ENCODE measurements around the gene SEMA3F.

The SEMA3F gene

GRCh38 chr3:50169858-50170257 is 14.7 kb downstream of the SEMA3F start:
- DNase-seq (ENCODE audit: low read depth in 2 of 2, low spot score in 1 of 2): no peak

GRCh38 chr3:50170689-50171088 is 15.6 kb downstream of the SEMA3F start:
- no peak for DNase-seq (ENCODE audit: low read depth in 2 of 2, low spot score in 1 of 2)

GRCh38 chr3:50171540-50172301 is 16.6 kb downstream of the SEMA3F start:
- no peak for DNase-seq (ENCODE audit: low read depth in 2 of 2, low spot score in 1 of 2)

- DNase-seq (ENCODE audit: low read depth in 2 of 2, low spot score in 1 of 2): no peak
Measured at GRCh38 chr3:50172626-50173220, 17.6 kb downstream of the SEMA3F start.

GRCh38 chr3:50173685-50174516 is 18.8 kb downstream of the SEMA3F start:
- no peak for DNase-seq (ENCODE audit: low read depth in 2 of 2, low spot score in 1 of 2)

- DNase-seq (ENCODE audit: low read depth in 2 of 2, low spot score in 1 of 2): no peak
Measured at GRCh38 chr3:50174517-50174895, 19.4 kb downstream of the SEMA3F start.

- DNase-seq (ENCODE audit: low read depth in 2 of 2, low spot score in 1 of 2): no peak
Measured at GRCh38 chr3:50174947-50175524, 19.9 kb downstream of the SEMA3F start.

- no peak for DNase-seq (ENCODE audit: low read depth in 2 of 2, low spot score in 1 of 2)
Measured at GRCh38 chr3:50177346-50177745, 22.2 kb downstream of the SEMA3F start.

GRCh38 chr3:50179710-50180109 is 24.6 kb downstream of the SEMA3F start:
- DNase-seq (ENCODE audit: low read depth in 2 of 2, low spot score in 1 of 2): no peak

- DNase-seq (ENCODE audit: low read depth in 2 of 2, low spot score in 1 of 2): no peak
Measured at GRCh38 chr3:50181985-50182384, 26.9 kb downstream of the SEMA3F start.

GRCh38 chr3:50182533-50183099 is 27.5 kb downstream of the SEMA3F start:
- DNase-seq (ENCODE audit: low read depth in 2 of 2, low spot score in 1 of 2): no peak

- DNase-seq (ENCODE audit: low read depth in 2 of 2, low spot score in 1 of 2): no peak
Measured at GRCh38 chr3:50183755-50184154, 28.6 kb downstream of the SEMA3F start.

- DNase-seq (ENCODE audit: low read depth in 2 of 2, low spot score in 1 of 2): no peak
Measured at GRCh38 chr3:50184242-50184978, 29.3 kb downstream of the SEMA3F start.

- DNase-seq (ENCODE audit: low read depth in 2 of 2, low spot score in 1 of 2): no peak
Measured at GRCh38 chr3:50185230-50185629, 30.1 kb downstream of the SEMA3F start.

- no peak for DNase-seq (ENCODE audit: low read depth in 2 of 2, low spot score in 1 of 2)
Measured at GRCh38 chr3:50186096-50186495, 31.0 kb downstream of the SEMA3F start.

GRCh38 chr3:50187750-50188149 is 32.6 kb downstream of the SEMA3F start:
- no peak for DNase-seq (ENCODE audit: low read depth in 2 of 2, low spot score in 1 of 2)

- DNase-seq (ENCODE audit: low read depth in 2 of 2, low spot score in 1 of 2): no peak
Measured at GRCh38 chr3:50189274-50189673, 34.1 kb downstream of the SEMA3F start.

- no peak for DNase-seq (ENCODE audit: low read depth in 2 of 2, low spot score in 1 of 2)
Measured at GRCh38 chr3:50189989-50190388, 34.9 kb downstream of the SEMA3F start.

- no peak for DNase-seq (ENCODE audit: low read depth in 2 of 2, low spot score in 1 of 2)
Measured at GRCh38 chr3:50190936-50191660, 36.0 kb downstream of the SEMA3F start, which contains the start of gene GNAT1. Gene GNAT1, plus strand, starts transcription at chr3:50191610. Its CDS starts 116 bp downstream, at chr3:50191726.

GRCh38 chr3:50192124-50192523 is 37.0 kb downstream of the SEMA3F start:
- DNase-seq (ENCODE audit: low read depth in 2 of 2, low spot score in 1 of 2): no peak

Data from stimulated activated CD8-positive, alpha-beta memory T cell treated with anti-CD3 and anti-CD28 coated beads, Interleukin-4, amount 100 ng/mL, for 4 hours (primary cell).